H1 (cell line): ENCODE data around the gene DOK3. TPM values are rescaled to one million over a fixed set of nuclear protein-coding genes. Genes with fewer than 3 reads are reported as not detected.
A peak's percentile ranks its signal among the peaks of the same experiment; 100 is the strongest.

Source experiments
- CBX5 ChIP-seq: fragments of 300-800, 300-1000 bp; sonication (generic); IDR thresholded peaks from 2 replicates; pipeline ENCODE4 v1.7.1; 2016; ENCODE audit warnings: antibody characterized with exemption, low read length, low read depth
- CBX8 ChIP-seq: fragments of 300-800, 300-1000 bp; sonication (generic); IDR thresholded peaks from 2 replicates; pipeline ENCODE4 v1.7.1; 2016; ENCODE audit warnings: low read depth, low read length, borderline replicate concordance
- CHD2 ChIP-seq: IDR thresholded peaks from 2 replicates; pipeline ENCODE4 v1.6.1; 2012; ENCODE audit warnings: low read length, improper control_type of control experiment
- CTCF ChIP-seq, 3 experiments: IDR thresholded peaks; 1 replicate in 2 of 3; 2 replicates in 1 of 3; pipeline versions ENCODE4 v1.5.1 to v1.6.1; 2011; ENCODE audit warnings: low read length in 3 of 3, mild to moderate bottlenecking in 3 of 3, inconsistent platforms in 2 of 3, low read depth in 1 of 3, moderate library complexity in 1 of 3; ENCODE audit not compliant: insufficient read depth in 1 of 3; ENCODE audit errors: control extremely low read depth in 1 of 3
- E2F6 ChIP-seq: IDR thresholded peaks from 2 replicates; pipeline ENCODE4 v1.6.1; 2012; ENCODE audit warnings: inconsistent platforms
- HDAC2 ChIP-seq, 2 experiments: fragments of 300-600 bp in 1 of 2; sonication (generic) in 1 of 2; IDR thresholded peaks; 2 replicates each; pipeline ENCODE4 v1.6.1; 2011 to 2012; ENCODE audit warnings: low read depth in 2 of 2, low read length in 2 of 2, mild to moderate bottlenecking in 2 of 2, moderate library complexity in 2 of 2, borderline replicate concordance in 1 of 2, inconsistent platforms in 1 of 2
- HDAC6 ChIP-seq: IDR thresholded peaks from one replicate; pipeline ENCODE4 v1.7.1; 2012; ENCODE audit warnings: low read depth, mild to moderate bottlenecking, inconsistent platforms, low read length, moderate library complexity
- JUN ChIP-seq: IDR thresholded peaks from 2 replicates; pipeline ENCODE4 v1.6.1; 2011; ENCODE audit warnings: low read depth, mild to moderate bottlenecking, improper control_type of control experiment, low read length
- KDM4A ChIP-seq: IDR thresholded peaks from one replicate; pipeline ENCODE4 v1.7.1; 2012; ENCODE audit warnings: low read depth, mild to moderate bottlenecking, moderate library complexity, low read length, inconsistent platforms; ENCODE audit not compliant: severe bottlenecking
- KDM5A ChIP-seq: fragments of 200-600 bp; IDR thresholded peaks from 2 replicates; pipeline ENCODE4 v1.7.1; 2012; ENCODE audit warnings: mild to moderate bottlenecking, low read length, inconsistent platforms, mixed read lengths
- POLR2AphosphoS5 ChIP-seq: IDR thresholded peaks from 2 replicates; pipeline ENCODE4 v1.6.1; 2011; ENCODE audit warnings: low read depth, low read length
- POU5F1 ChIP-seq: IDR thresholded peaks from 2 replicates; pipeline ENCODE4 v1.6.1; 2011; ENCODE audit warnings: low read depth, mild to moderate bottlenecking, low read length, moderate library complexity
- RAD21 ChIP-seq, 2 experiments: IDR thresholded peaks in 1 of 2; conservative IDR thresholded peaks in 1 of 2; 2 replicates each; pipeline ENCODE4 v1.6.1; 2011; ENCODE audit warnings: low read depth in 2 of 2, low read length in 2 of 2, improper control_type of control experiment in 1 of 2, inconsistent platforms in 1 of 2, mild to moderate bottlenecking in 1 of 2, moderate library complexity in 1 of 2
- SP2 ChIP-seq: IDR thresholded peaks from 2 replicates; pipeline ENCODE4 v1.6.1; 2012; ENCODE audit warnings: mild to moderate bottlenecking, low read length, inconsistent platforms
- SUZ12 ChIP-seq: fragments of 200-600 bp; sonication (generic); IDR thresholded peaks from 2 replicates; pipeline ENCODE4 v1.6.1; 2012; ENCODE audit warnings: mild to moderate bottlenecking, inconsistent platforms, low read length, moderate library complexity, mixed read lengths
- YY1 ChIP-seq: IDR thresholded peaks from 2 replicates; pipeline ENCODE4 v1.6.1; 2011; ENCODE audit warnings: low read depth, mild to moderate bottlenecking, low read length
- ZNF274 ChIP-seq: IDR thresholded peaks from 2 replicates; pipeline ENCODE4 v1.7.0; 2012; ENCODE audit warnings: low read length, borderline replicate concordance; ENCODE audit errors: extremely low read depth
- polyA plus RNA-seq, 7 experiments: library from polyadenylated mRNA; depleted of rRNA in 3 of 7; stranded (reverse) in 5 of 7; unstranded in 2 of 7; fragments of >200 nt in 5 of 7; fragments of 200-250 nt in 2 of 7; gene quantifications; 1 replicate in 5 of 7; 2 replicates in 1 of 7; 4 replicates in 1 of 7; pipeline versions ENCODE4 v1.2.1 to v1.2.3, GENCODE V29; 2011 to 2013; ENCODE audit warnings: missing spikeins in 2 of 7, mixed read lengths in 2 of 7
- total RNA-seq: library from RNA; stranded (reverse); fragmentation: NEBNext Ultra II Directional; extraction: Animal tissue kit (Norgen Biotek cat#: 25700); gene quantifications from 2 replicates; pipeline ENCODE4 v1.2.1, GENCODE V29; 2021
- TF ChIP-seq, protein P1 (sequence below): IDR thresholded peaks from 2 replicates; pipeline ENCODE4 v1.6.1; 2012; ENCODE audit warnings: inconsistent platforms
- TF ChIP-seq, protein P2 (sequence below): IDR thresholded peaks from 2 replicates; pipeline ENCODE4 v1.6.1; 2011; ENCODE audit warnings: low read length, improper control_type of control experiment

DOK3 gene
- total and polyA plus RNA-seq, 2 of the 8 experiments (the other 6 are each of a cell fraction or from before 2014, with no cell fraction given): 4.2 to 6.4 TPM

GRCh38 chr5:177454397-177455035, 55.1 kb downstream of the DOK3 start (continued):
- TF ChIP-seq CBX8: no peak
- TF ChIP-seq E2F6: no peak
- TF ChIP-seq SUZ12: no peak
- peak; percentile 72 to 85 for TF ChIP-seq RAD21 (IDR thresholded peaks at IDR 0.05 in 1 of 2, conservative IDR thresholded peaks at IDR 0.05 in 1 of 2; ENCODE audit: low read depth in 2 of 2, low read length in 2 of 2)
- TF ChIP-seq KDM4A: peak; percentile 32
- 0 out of 2 replicates have a peak, but pooled peaks have one; percentile 16 for TF ChIP-seq YY1
- TF ChIP-seq KDM5A: no peak
- TF ChIP-seq, protein P1, sequence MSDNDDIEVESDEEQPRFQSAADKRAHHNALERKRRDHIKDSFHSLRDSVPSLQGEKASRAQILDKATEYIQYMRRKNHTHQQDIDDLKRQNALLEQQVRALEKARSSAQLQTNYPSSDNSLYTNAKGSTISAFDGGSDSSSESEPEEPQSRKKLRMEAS: no peak
- peak; percentile 57; the same call in 1 of the 2 replicates for TF ChIP-seq POLR2AphosphoS5
- TF ChIP-seq CBX5: no peak
- TF ChIP-seq, protein P2, sequence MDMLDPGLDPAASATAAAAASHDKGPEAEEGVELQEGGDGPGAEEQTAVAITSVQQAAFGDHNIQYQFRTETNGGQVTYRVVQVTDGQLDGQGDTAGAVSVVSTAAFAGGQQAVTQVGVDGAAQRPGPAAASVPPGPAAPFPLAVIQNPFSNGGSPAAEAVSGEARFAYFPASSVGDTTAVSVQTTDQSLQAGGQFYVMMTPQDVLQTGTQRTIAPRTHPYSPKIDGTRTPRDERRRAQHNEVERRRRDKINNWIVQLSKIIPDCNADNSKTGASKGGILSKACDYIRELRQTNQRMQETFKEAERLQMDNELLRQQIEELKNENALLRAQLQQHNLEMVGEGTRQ: no peak
- peak; percentile 78; the same call in 1 of the 2 replicates for TF ChIP-seq JUN
- TF ChIP-seq ZNF274: no peak
- TF ChIP-seq HDAC2 (IDR thresholded peaks at IDR 0.05; ENCODE audit: borderline replicate concordance in 1 of 2, low read depth in 2 of 2, low read length in 2 of 2): no peak
- TF ChIP-seq CHD2: no peak
- TF ChIP-seq POU5F1: no peak
- TF ChIP-seq SP2: no peak
- TF ChIP-seq CTCF (IDR thresholded peaks at IDR 0.05; ENCODE audit: control extremely low read depth in 1 of 3, insufficient read depth in 1 of 3, low read depth in 1 of 3, low read length in 3 of 3): peak in 2 of 3 experiments; percentile 82 to 88; a peak in 3 of 4 replicates
- TF ChIP-seq HDAC6: no peak
